Measurements from ENCODE around the gene UBE2O.
A peak's percentile ranks its signal among the peaks of the same experiment; 100 is the strongest.

UBE2O gene

DNA sequence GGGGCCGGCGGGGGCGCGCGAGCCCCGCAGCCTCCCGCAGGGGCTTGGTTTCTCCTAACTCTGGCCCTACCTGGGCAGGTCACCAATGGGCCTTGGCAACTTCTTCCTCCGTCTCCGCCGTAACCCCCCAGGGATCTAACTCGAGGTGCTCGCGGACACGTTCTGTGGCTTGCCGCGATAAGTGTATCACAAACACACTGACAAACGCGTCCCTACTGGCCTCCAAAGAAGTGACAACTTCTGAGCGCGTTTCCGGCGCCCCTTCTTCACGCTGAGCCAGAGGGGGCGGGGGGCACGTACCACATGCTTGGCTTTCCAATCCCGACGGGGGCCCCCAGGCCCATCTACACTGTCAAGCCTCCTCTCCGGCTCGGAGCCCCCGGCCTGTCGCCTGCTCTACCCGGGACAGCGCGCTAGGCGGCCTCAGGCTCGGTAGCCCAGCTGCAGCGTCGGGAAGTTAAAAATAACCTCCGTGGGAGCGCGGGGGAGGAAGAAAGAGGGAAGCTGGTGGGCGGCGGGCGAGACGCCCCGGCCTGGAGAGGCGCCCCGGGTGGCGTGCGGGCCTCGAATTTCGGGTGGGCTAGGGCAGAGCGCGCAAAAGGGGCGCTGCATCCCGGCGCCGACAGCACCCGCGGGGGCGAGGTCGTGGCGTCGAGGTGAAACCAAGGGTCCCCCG lies 69.3 kb downstream of the UBE2O start:
- peak overlapping the region; percentile 83 for H3K4me3 ChIP-seq
- peak; percentile 26 for TF ChIP-seq CTCF (IDR thresholded peaks at IDR 0.05)
- peak overlapping the region; percentile 72 to 94 for H3K27ac ChIP-seq
- DNase-seq (ENCODE audit: low spot score), result no peak

GRCh38 chr17:76382803-76383545 lies 70.0 kb downstream of the UBE2O start:
- H3K27ac ChIP-seq, result peak overlapping the region; percentile 72 to 94
- DNase-seq (ENCODE audit: low spot score), result no peak

DNA sequence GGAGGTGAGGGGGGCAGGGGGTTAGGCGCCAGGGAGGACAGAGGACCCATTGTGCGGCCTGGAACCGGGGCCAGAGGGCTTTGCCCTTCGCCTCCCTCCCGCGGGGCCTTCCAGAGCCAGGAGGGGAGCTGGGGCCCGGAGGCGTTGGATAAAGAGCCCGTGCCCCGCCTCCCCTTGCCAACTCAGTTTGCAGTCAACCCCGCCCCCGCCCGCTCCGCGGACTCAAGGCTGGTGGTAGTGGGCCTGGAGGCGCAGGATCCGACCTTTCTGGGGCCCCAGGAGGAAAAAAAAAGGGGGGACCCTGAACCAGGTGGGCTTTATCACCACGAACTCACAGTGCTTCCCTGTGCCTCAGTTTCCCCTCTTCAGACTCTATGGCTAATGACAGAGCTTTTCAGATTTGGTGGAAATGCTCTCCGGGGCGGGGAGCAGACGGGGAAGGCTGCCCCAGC lies 70.6 kb downstream of the UBE2O start:
- H3K4me3 ChIP-seq, result peak overlapping the region; percentile 83
- no peak for TF ChIP-seq CTCF (IDR thresholded peaks at IDR 0.05)
- H3K27ac ChIP-seq, result peak overlapping the region; percentile 72 to 94
- DNase-seq (ENCODE audit: low spot score), result no peak

More at GRCh38 chr17:76382803-76383545, 70.0 kb downstream of the UBE2O start:
- TF ChIP-seq CTCF (IDR thresholded peaks at IDR 0.05), result no peak
- peak overlapping the region; percentile 83 for H3K4me3 ChIP-seq

DNA sequence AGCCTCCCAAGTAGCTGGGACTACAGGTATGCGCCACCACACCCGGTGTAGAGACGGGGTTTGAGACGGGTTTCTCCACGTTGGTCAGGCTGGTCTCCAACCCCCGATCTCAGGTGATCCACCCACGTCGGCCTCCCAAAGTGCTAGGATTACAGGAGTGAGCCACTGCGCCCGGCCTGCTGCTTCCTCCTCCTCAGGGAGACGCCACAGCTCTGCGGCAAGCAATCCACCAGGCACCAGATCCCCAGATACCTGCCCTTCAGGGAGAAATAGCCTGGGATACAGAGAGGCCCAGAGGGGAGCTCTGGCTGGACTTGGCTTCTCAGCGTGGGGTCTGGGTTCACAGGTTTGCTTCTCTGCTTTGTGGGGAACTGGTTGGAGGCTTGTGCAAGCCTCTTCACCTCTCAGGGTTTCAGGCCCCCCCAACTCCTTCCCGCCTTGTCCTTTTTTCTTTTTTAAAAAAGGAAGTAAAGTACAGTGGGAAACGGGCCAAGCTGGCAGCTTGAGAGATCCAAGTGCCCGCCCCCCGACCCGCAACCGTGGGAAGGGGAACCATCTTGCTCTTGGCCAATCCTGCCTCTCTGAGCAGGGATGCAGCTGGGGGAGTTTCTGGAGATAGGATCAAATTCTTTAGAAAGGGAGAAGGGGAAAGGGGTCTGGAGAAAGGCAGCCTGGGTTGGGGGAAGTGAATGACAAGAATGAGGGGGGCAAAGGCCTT lies 71.2 kb downstream of the UBE2O start:
- Histone ChIP-seq H3K4me3 (peak overlapping the region; percentile 83), H3K27ac (peak overlapping the region in 1 of 2 donors; percentile 94)
- no peak for TF ChIP-seq CTCF (IDR thresholded peaks at IDR 0.05)
- DNase-seq (ENCODE audit: low spot score), result no peak

DNA sequence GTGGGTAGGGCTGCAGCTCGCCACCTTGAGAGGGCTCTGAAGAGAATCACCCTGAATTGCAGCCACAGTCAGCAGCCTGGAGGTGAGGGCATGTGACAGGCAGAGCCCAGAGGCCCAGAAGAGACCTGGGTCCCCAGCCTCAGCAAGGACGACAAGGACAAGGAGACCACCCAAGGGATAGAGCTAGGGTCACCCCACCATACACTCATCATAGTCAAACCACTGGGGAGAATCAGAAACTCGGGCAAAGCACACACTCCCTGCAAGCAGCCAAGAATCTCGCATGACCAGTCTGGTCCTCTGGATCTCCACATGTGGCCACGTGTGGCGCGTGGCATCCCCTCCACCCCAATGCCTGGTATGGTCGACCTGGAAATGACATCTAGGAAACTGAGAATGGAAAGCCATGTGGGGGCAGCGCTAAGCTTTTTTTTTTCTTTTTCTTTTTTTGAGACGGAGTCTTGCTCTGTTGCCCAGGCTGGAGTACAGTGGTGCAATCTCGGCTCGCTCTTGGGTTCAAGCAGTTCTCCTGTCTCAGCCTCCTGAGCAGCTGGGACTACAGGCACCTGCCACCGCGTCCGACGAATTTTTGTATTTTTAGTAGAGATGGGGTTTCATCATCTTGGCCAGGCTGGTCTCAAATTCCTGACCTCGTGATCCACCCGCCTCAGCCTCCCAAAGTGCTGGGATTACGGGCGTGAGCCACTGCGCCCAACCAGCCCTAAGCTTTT lies 73.1 kb downstream of the UBE2O start:
- Histone ChIP-seq H3K27ac (no peak overlapping the region), H3K4me3 (no peak overlapping the region)
- TF ChIP-seq CTCF (IDR thresholded peaks at IDR 0.05), result no peak
- no peak for DNase-seq (ENCODE audit: low spot score)

DNA sequence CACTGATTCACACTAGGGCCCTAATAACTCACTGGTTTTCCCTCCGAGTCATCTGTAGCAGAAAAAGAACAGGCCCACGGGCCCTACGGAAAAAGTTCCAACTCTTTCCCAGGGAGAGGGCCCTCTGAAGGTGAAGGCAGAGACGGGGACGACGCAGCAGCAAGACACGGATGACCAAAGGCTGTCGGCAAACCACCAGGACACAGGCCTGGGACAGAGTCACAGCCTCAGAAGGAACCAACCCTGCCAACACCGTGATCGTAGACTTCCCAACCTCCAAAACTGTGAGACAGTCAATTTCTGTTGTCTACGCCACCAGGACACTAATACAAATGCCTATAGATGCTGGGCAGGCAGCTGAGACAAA lies 73.7 kb downstream of the UBE2O start:
- DNase-seq (ENCODE audit: low spot score), result no peak
- no peak overlapping the region for H3K27ac ChIP-seq
- no peak for TF ChIP-seq CTCF (IDR thresholded peaks at IDR 0.05)
- H3K4me3 ChIP-seq, result no peak overlapping the region
